NCI-H146 (cell line): ENCODE data around the gene PTGIR.
"Not testable (repeated sequence)": the region's sequence is repeated elsewhere in the genome, so short reads cannot be mapped to it uniquely, and the experiment has no call there.

Experiments
- DNase-seq: peaks from one replicate; lab custom pipeline; 2025; lab: John Stamatoyannopoulos, UW

The PTGIR gene

DNA sequence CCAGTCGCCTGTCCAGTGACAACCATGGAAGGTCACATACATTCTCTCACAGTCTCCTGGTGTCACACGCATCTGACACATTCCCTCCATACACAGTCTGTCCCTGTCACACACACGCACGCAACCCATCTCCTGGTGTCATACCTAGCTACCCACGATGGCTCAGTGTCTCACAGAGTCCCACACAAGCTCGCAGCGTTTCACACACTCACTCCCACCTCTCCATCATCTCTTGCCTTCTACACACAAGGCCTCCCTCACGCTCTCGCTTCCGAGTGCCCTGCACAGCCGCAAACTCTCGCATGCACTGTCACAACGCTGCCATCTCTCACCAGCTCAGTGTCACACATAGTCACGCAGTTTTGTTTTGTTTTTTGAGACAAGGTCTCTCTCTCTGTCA is 12.3 kb upstream of the PTGIR start:
- DNase-seq = no peak

- peak; percentile 24 for DNase-seq
Observed at GRCh38 chr19:46635920-46636761, 11.3 kb upstream of the PTGIR start, which contains the start of gene GNG8. TSS of gene GNG8 (minus strand) at chr19:46636202. CDS start at chr19:46634682, 1,520 bp downstream.

GRCh38 chr19:46634656-46635218 is 9.8 kb upstream of the PTGIR start:
- DNase-seq = peak; percentile 92

- DNase-seq = peak; percentile 88
Observed at GRCh38 chr19:46634045-46634655, 9.3 kb upstream of the PTGIR start.

GRCh38 chr19:46633130-46633529 is 8.2 kb upstream of the PTGIR start:
- no peak for DNase-seq

DNA sequence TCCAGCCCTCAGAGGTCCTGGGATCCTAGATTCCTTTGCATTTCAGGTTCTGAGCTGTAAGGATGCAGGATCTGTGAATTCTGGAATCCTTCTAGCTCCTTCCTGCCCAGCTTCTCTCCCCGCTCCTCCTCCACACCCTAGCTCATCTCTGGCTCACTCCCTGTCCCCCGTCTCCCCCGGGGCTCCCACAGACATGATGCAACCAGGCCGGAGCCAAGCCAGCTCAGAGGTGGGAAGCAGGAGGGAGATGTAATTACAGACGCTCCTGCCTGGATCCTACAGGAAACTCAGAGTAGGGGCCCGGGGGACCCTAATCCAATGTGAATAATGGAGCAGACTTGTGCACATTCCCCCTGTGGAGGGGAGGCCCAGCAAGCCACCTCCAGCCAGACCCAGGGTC is 6.6 kb upstream of the PTGIR start:
- DNase-seq = no peak

DNA sequence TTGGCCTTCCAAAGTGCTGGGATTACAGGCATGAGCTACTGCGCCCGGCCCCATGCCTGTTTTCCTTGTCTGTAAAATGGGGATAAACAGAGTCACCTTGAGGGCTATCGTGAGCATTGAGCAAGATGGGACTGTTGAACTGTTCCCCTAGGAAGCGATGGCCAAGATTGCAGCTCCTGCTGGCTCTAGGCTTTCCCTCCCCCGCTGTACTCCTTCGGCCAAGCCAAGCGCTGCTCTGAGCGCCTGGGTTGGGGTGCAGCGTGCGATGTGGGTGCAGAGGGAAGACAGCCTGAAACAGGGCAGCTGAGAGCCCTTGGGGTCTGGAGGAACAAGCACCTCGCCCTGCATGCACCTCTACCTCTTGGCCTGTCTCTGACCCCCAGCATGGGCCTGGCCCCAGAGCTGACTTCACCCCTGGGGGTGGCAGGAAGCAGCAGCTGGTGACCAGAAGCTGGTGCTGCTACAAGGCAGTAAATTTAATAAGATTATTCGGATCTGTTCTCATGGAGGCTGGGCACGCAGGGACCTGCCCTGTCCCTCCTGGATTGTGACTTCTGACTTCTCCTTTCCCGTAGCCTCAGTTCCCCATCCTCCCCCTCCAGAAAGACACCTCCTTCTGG is 5.8 kb upstream of the PTGIR start:
- DNase-seq = no peak

DNA sequence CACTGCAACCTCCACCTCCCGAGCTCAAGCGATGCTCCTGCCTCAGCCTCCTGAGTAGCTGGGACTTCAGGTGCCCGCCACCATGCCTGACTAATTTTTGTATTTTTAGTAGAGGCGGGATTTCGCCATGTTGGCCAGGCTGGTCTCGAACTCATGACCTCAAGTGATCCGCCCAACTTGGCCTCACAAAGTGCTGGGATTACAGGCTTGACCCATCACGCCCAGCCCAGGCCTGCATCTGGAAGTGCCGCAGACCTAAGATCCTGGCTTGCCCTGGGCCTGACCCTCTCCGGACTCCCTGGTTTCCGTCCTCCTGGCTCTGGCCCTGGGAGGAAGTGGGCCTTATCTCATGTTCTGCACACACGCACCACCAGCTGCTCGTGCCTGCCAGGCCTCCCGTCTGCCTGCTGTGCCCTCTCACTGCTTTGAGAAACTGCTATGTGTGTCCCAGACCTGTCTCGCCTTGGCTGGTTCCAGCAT is 4.7 kb upstream of the PTGIR start:
- no peak for DNase-seq

- not testable (repeated sequence) for DNase-seq
Observed at GRCh38 chr19:46628970-46629369, 4.1 kb upstream of the PTGIR start.

GRCh38 chr19:46626446-46626845 is 1.6 kb upstream of the PTGIR start:
- no peak for DNase-seq

DNA sequence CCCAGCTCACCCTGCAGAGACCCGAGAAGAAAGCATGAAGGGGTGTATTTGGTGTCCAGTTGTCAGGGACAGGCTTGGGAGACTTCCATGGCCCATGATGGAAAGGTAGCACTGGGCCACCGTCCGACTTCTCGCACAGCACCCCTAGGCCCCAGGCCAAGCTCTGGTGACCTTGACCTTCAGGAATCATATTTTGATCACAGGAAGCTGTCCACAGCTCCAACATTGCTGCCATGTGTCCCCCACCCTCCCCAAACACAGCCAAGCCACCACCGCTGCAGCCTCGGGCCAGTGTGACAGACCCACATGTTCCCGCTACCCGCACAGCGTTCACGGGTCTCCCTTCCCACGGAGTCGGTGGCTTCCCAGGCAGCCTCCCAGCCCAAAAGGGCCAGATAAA is 842 bp upstream of the PTGIR start:
- DNase-seq = no peak

DNA sequence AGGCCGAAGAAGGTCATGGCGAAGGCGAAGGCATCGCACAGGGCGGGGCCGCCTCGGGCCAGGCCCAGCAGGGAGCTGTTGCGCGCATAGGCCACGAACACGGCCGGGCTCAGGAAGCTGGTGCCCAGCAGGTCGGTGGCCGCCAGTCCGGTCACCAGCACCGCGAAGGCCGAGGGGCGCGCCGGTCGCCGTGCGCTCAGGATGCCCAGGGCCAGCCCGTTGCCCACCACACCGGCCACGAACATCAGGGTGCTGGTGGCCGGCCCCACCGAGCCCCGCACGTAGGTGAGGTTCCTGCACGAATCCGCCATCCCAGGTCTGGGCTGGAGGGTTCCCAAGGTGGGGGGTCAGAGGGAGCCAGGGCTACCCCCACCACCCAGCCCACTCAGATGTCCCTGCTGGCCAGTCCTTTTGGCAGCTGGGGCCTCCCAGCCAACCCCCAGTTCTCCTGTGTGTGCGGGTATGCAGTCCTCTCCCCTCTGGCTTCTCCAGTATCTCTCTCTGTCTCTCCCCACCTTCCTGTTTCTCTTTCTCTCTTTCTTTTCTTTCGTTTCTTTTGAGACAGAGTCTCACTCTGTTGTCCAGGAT is 880 bp downstream of the PTGIR start:
- DNase-seq = no peak

GRCh38 chr19:46622118-46622446 is 2.8 kb downstream of the PTGIR start:
- DNase-seq = no peak

DNA sequence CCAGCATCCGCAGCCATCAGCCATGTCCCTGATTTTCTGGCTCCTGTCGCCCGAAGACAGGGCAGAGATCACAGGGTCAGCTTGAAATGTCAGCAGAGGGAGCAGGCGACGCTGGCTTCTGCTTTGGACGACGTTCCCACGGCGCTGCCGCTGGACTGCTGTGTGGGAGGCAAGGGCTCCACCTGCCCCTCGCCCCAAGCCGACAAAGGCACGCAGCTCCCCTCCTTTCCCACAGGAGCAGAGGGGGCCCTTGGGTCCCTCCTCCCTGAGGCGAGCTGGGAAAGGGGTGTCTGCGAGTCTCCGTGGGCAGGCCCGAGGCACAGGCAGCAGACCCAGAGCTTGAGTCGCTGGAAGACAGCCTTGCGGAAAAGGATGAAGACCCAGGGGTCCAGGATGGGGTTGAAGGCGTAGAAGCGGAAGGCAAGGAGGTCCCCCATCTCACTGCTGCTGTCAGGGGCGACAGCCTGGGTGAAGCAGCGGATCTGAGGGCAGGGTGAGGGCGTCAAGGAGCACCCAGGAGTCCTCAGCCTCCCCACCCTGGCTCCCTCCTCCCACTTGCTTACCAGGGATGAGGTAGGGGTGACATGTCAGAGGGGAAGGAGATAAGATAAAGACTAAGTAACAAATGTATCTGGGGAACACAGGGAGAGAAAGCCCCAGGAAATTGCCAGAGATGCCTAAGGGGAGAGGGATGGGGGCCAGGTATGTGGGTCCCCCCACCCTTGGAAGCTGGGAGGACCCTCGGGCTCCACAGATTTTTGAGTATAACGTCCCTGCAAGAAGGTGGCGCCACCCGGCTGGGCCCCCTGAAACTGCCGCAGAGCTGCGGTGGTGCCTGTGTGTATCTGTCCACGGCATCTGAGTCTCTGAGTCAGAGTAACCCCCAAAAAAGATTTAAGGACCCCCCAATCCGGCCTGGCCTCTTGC is 3.4 kb downstream of the PTGIR start:
- DNase-seq = no peak

DNA sequence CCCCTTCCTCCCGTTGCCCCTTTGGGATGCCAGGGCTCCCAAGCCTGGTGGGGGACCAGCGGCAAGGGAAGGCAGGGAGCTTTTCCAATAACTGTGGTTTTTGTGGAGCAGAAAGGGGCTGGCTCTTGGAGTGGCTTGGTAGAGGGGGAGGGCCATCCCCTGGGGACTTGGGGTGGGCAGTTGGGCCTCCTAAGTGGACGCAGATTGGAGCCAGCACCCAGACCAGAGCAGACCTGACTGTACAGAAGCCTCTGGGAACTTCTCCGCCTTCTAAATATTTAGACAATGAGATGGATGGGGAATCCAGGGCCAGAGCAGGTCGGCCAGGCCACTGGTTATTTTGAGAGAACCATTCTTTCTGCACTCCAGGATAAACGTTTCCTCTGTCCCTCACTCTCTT is 4.2 kb downstream of the PTGIR start:
- no peak for DNase-seq

GRCh38 chr19:46620267-46620666 is 4.6 kb downstream of the PTGIR start:
- no peak for DNase-seq

GRCh38 chr19:46618670-46619231 is 6.1 kb downstream of the PTGIR start:
- DNase-seq = peak; percentile 28

- DNase-seq = no peak
Observed at GRCh38 chr19:46617601-46618000, 7.3 kb downstream of the PTGIR start.

- peak; percentile 70 for DNase-seq
Observed at GRCh38 chr19:46616631-46617322, 8.1 kb downstream of the PTGIR start.

DNA sequence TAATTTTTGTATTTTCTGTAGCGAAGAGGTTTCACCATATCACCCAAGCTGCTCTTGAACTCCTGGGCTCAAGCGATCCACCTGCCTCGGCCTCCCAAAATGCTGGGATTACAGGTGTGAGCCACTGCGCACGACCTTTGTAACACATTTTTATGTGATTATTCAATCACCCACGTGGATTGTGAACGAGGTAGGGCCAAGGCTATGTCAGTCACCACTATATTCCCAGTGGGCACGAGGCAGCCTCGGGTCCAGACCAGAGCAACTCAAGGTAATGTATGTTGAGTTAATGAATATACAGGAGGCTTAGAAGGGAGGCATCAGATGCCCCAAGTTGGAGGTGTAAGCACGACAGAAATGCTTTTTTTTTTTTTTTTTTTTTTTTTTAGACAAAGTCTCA is 8.9 kb downstream of the PTGIR start:
- no peak for DNase-seq
